PC-3 (cell line): ENCODE measurements around the gene SAMD11. TPM values are rescaled to one million over a fixed set of nuclear protein-coding genes. Genes with fewer than 3 reads are reported as not detected.
"Not testable (repeated sequence)": the region's sequence is repeated elsewhere in the genome, so short reads cannot be mapped to it uniquely, and the experiment has no call there.

Experiments
- ATAC-seq: fragments of 200-7000 bp; cut with Tn5 transposase; 2 replicates; pipeline ENCODE4 v1.9.1; 2020; ENCODE audit warnings: mild to moderate bottlenecking, moderate library complexity
- BruUV-seq: library from RNA; stranded (reverse); fragments of 400-500 nt; replicated peaks from 2 replicates; lab custom pipeline; 2021; lab: Mats Ljungman, UMichigan
- CTCF ChIA-PET: fragments of 300-600 bp; sonication (Branson Sonifier 250); formaldehyde crosslinking; loops from one replicate; lab custom pipeline; 2022; ENCODE audit warnings: antibody characterized with exemption; lab: Charles Lee
- POLR2A ChIA-PET: fragments of 300-600 bp; sonication (Branson Sonifier 250); formaldehyde crosslinking; loops from one replicate; lab custom pipeline; 2022; ENCODE audit warnings: antibody characterized with exemption; ENCODE audit not compliant: unreplicated experiment; lab: Charles Lee
- DNase-seq: peaks from one replicate; pipeline ENCODE4 v3.0.0-alpha.2; 2015
- H2AFZ ChIP-seq: fragments of 300-600 bp; sonication (generic); 2 replicates; pipeline ENCODE4 v1.6.0; 2016; ENCODE audit warnings: antibody characterized with exemption, low read length
- H3F3A ChIP-seq: fragments of 300-600 bp; sonication (generic); one replicate; pipeline ENCODE4 v1.6.0; 2017; ENCODE audit warnings: antibody characterized with exemption, low read length, control low read depth, mild to moderate bottlenecking; ENCODE audit not compliant: unreplicated experiment
- H3K27ac ChIP-seq: fragments of 300-600 bp; sonication (generic); 2 replicates; pipeline ENCODE4 v1.5.1; 2016; ENCODE audit warnings: mild to moderate bottlenecking, low read length
- H3K27me3 ChIP-seq: fragments of 300-600 bp; sonication (generic); 2 replicates; pipeline ENCODE4 v1.6.1; 2016; ENCODE audit warnings: low read length, mixed read lengths
- H3K36me3 ChIP-seq: fragments of 300-600 bp; sonication (generic); 2 replicates; pipeline ENCODE4 v1.6.1; 2016; ENCODE audit warnings: low read depth, mixed run types, low read length, mixed read lengths
- H3K4me1 ChIP-seq: fragments of 300-600 bp; sonication (generic); 2 replicates; pipeline ENCODE4 v1.5.1; 2016; ENCODE audit warnings: low read length; ENCODE audit not compliant: insufficient read depth
- H3K4me2 ChIP-seq: fragments of 300-600 bp; sonication (generic); 2 replicates; pipeline ENCODE4 v1.6.0; 2016; ENCODE audit warnings: low read length
- H3K4me3 ChIP-seq: fragments of 300-600 bp; sonication (generic); 2 replicates; pipeline ENCODE4 v1.5.1; 2016; ENCODE audit warnings: mild to moderate bottlenecking, low read length, mixed read lengths
- H3K79me2 ChIP-seq: fragments of 300-600 bp; sonication (generic); 2 replicates; pipeline ENCODE4 v1.6.1; 2017; ENCODE audit warnings: low read length, mixed read lengths
- H3K9ac ChIP-seq: fragments of 300-600 bp; sonication (generic); 2 replicates; pipeline ENCODE4 v1.6.0; 2016; ENCODE audit warnings: mild to moderate bottlenecking, low read length
- H3K9me2 ChIP-seq: fragments of 300-600 bp; sonication (generic); replicated peaks from 2 replicates; pipeline ENCODE4 v1.6.1; 2016; ENCODE audit warnings: mixed run types, low read length, mixed read lengths
- H3K9me3 ChIP-seq: fragments of 300-600 bp; sonication (generic); 2 replicates; pipeline ENCODE4 v1.6.1; 2016; ENCODE audit warnings: low read length, mixed read lengths
- H4K20me1 ChIP-seq: fragments of 300-600 bp; sonication (generic); 2 replicates; pipeline ENCODE4 v1.6.1; 2016; ENCODE audit warnings: low read length, mixed read lengths
- EZH2 ChIP-seq: fragments of 300-600 bp; sonication (generic); IDR thresholded peaks from one replicate; pipeline ENCODE4 v1.6.1; 2017; ENCODE audit warnings: antibody characterized with exemption, mild to moderate bottlenecking, low read length; ENCODE audit not compliant: unreplicated experiment
- EZH2phosphoT487 ChIP-seq: fragments of 300-600 bp; sonication (generic); IDR thresholded peaks from 2 replicates; pipeline ENCODE4 v1.6.1; 2018; ENCODE audit warnings: mild to moderate bottlenecking, antibody characterized with exemption, low read length, borderline replicate concordance
- intact Hi-C: fragments of 100-400 bp; cut with micrococcal nuclease; formaldehyde crosslinking; loops from 2 replicates; pipeline ENCODE4 v1.9.0; 2023
- total RNA-seq: library from RNA; depleted of rRNA; stranded (reverse); fragments of >200 nt; gene quantifications from 2 replicates; pipeline ENCODE4 v1.2.3, GENCODE V29; 2014
- TF ChIP-seq, protein P1 (sequence below): fragments of 300-600 bp; sonication (generic); conservative IDR thresholded peaks from 2 replicates; pipeline ENCODE4 v1.5.1; 2017; ENCODE audit warnings: antibody characterized with exemption, low read depth, mild to moderate bottlenecking, low read length

The SAMD11 gene
- total RNA-seq, 1 experiment from 2014 or later: 5.8 TPM

DNA sequence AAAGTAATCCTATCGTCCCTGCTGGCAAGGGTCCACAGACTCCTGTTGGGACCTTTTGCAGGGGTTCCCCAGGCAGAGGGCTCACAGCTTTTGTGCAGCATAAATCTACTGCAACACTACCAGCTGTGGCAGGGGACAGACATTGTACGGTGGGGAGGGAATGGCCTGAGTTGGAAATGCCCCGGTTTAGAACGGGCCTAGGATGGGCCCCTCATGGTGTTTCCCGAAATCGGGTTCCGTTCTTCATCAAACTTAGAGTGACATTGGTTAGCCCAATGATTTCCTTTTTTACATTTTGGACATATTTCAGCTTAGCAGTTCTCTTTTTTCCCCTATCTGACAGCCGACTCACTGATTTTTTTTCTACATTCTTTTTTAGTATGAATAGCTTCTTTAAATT, 26.5 kb upstream of the SAMD11 start:
- Histone ChIP-seq H3K27me3 (peaks cover 6% of the 10 kb centered on the region; the same call in 1 of the 2 replicates), H3K4me1 (no peaks in the 10 kb centered on the region), H3K4me3 (no peak overlapping the region), H3K9me2 (no peaks in the 10 kb centered on the region), H3K79me2 (no peaks in the 10 kb centered on the region), H3K4me2 (no peak overlapping the region), H3K9ac (no peak overlapping the region), H3K27ac (no peak overlapping the region), H3K9me3 (no peaks in the 10 kb centered on the region), H2AFZ (no peak overlapping the region), H3K36me3 (no peaks in the 10 kb centered on the region), H4K20me1 (no peaks in the 10 kb centered on the region), H3F3A (no peaks in the 10 kb centered on the region)
- intact Hi-C loops: no loop called here
- ATAC-seq: no peak
- ChIA-PET POLR2A (no interaction called here), CTCF (no interaction called here)
- no TSS peak for BruUV-seq
- no peak for DNase-seq
- TF ChIP-seq EZH2phosphoT487 (no peak), EZH2 (no peak)
- TF ChIP-seq, protein P1, sequence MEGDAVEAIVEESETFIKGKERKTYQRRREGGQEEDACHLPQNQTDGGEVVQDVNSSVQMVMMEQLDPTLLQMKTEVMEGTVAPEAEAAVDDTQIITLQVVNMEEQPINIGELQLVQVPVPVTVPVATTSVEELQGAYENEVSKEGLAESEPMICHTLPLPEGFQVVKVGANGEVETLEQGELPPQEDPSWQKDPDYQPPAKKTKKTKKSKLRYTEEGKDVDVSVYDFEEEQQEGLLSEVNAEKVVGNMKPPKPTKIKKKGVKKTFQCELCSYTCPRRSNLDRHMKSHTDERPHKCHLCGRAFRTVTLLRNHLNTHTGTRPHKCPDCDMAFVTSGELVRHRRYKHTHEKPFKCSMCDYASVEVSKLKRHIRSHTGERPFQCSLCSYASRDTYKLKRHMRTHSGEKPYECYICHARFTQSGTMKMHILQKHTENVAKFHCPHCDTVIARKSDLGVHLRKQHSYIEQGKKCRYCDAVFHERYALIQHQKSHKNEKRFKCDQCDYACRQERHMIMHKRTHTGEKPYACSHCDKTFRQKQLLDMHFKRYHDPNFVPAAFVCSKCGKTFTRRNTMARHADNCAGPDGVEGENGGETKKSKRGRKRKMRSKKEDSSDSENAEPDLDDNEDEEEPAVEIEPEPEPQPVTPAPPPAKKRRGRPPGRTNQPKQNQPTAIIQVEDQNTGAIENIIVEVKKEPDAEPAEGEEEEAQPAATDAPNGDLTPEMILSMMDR: no peak

DNA sequence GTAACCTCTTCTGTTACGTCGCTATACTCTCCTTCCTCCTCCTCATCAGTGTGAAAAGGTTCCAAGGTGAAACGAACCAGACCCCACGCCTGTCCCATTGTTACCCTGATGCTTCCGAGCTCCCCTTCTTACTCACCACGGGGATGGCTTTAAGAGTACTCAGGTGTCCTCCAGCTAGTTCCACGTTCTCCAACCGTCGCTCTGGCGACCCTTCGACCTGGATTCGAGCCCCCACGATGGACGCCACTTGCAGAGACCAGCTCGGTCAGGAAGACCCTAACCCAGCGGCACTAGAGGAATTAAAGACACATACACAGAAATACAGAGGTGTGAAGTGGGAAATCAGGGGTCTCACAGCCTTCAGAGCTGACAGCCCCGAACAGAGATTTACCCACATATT, 25.8 kb upstream of the SAMD11 start:
- H3K27ac ChIP-seq, H3K36me3 ChIP-seq, H3K4me2 ChIP-seq, BruUV-seq, H4K20me1 ChIP-seq, POLR2A ChIA-PET, ATAC-seq, DNase-seq, H2AFZ ChIP-seq, H3K9ac ChIP-seq, H3K4me1 ChIP-seq, H3F3A ChIP-seq, intact Hi-C loops, H3K79me2 ChIP-seq, H3K27me3 ChIP-seq, CTCF ChIA-PET, H3K4me3 ChIP-seq, H3K9me2 ChIP-seq, H3K9me3 ChIP-seq: not testable (repeated sequence)

DNA sequence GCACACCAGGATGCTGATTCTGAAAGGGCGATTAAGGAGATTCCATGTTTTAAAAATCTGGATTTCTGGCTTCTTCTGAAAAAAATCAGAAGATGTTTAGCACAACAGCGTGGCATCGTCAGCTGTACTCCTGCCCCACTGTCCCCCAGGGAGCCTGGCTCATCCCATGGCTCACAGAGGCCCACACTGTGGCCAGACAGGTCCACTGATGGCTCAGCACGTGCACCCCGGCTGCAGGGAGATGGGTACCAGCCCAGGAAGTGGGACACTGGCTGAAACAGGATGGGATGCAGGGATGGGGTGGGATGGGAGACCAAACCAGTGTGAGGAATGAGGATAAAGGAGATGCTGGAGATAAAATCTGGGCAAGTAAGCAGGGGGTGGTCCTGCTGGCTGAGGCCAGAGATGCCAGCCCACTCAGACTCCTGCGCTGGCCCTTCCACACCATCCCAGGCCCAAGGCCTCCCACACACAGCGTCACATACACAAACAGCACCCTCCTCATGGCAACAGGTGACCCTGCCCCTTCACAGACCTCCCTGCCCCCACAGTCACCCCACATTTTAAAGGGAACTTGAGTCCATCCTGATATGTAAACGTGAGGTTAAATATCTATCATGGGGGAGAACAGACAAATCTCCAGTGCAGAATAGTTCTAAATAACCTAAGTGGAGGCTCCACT, 23.9 kb upstream of the SAMD11 start:
- peaks cover 3% of the 10 kb centered on the region; the same call in 1 of the 2 replicates for H3K4me1 ChIP-seq
- no peak for DNase-seq
- H3K27me3 ChIP-seq: peaks cover 6% of the 10 kb centered on the region; the same call in 1 of the 2 replicates
- no peak overlapping the region for H3K4me3 ChIP-seq
- H2AFZ ChIP-seq: no peak overlapping the region
- H4K20me1 ChIP-seq: no peaks in the 10 kb centered on the region
- ChIA-PET CTCF (no interaction called here), POLR2A (no interaction called here)
- no peak overlapping the region for H3K4me2 ChIP-seq
- no peaks in the 10 kb centered on the region for H3K9me3 ChIP-seq
- no peaks in the 10 kb centered on the region for H3K36me3 ChIP-seq
- TF ChIP-seq EZH2phosphoT487 (no peak), EZH2 (no peak)
- TF ChIP-seq, protein P1: no peak
- no TSS peak for BruUV-seq
- intact Hi-C loops: no loop called here
- no peaks in the 10 kb centered on the region for H3K79me2 ChIP-seq
- no peak overlapping the region for H3K27ac ChIP-seq
- H3K9ac ChIP-seq: no peak overlapping the region
- no peaks in the 10 kb centered on the region for H3K9me2 ChIP-seq
- no peaks in the 10 kb centered on the region for H3F3A ChIP-seq
- no peak for ATAC-seq
